Tibial nerve (tissue), 4 donors: Measurements from ENCODE around the gene RGS6. TPM values are rescaled to one million over a fixed set of nuclear protein-coding genes. Genes with fewer than 3 reads are reported as not detected.

Experiments
- DNase-seq, 2 donors: peaks; one replicate each; pipeline ENCODE4 v3.0.0-alpha.2; 2019; ENCODE audit warnings: low spot score in 2 of 2
- H3K27ac ChIP-seq, 4 donors: fragments of 200-600 bp; sonication (generic) in 3 of 4; one replicate each; pipeline ENCODE4 v1.5.1; 2017 to 2019; ENCODE audit warnings: mild to moderate bottlenecking in 1 of 4
- H3K27me3 ChIP-seq, 2 donors: fragments of 200-600 bp; sonication (generic) in 1 of 2; one replicate each; pipeline versions ENCODE4 v1.5.1 to v1.6.0; 2017 to 2019
- H3K36me3 ChIP-seq, 3 donors: fragments of 200-600 bp; sonication (generic); one replicate each; pipeline ENCODE4 v1.5.1; 2018 to 2019
- H3K4me1 ChIP-seq, 4 donors: fragments of 200-600 bp; sonication (generic) in 3 of 4; one replicate each; pipeline ENCODE4 v1.5.1; 2017 to 2019
- H3K4me3 ChIP-seq, 4 donors: fragments of 200-600 bp; sonication (generic) in 3 of 4; one replicate each; pipeline ENCODE4 v1.5.1; 2017 to 2019; ENCODE audit warnings: mild to moderate bottlenecking in 1 of 4, moderate library complexity in 1 of 4
- H3K9me3 ChIP-seq, 4 donors: fragments of 200-600 bp; sonication (generic) in 3 of 4; one replicate each; pipeline ENCODE4 v1.5.1; 2017 to 2019
- EP300 ChIP-seq, 2 donors: sonication (generic); formaldehyde crosslinking; IDR thresholded peaks; one replicate each; pipeline ENCODE4 v1.6.1; 2017; ENCODE audit warnings: antibody characterized with exemption in 2 of 2, mild to moderate bottlenecking in 1 of 2
- POLR2A ChIP-seq, 2 donors: fragments of 450-650 bp; IDR thresholded peaks; one replicate each; pipeline ENCODE4 v1.6.1; 2017; ENCODE audit warnings: antibody characterized with exemption in 2 of 2, mild to moderate bottlenecking in 2 of 2, moderate library complexity in 2 of 2
- WGBS, 2 donors: methylation state at CpG; one replicate each; pipeline ENCODE4 v1.1.5; 2018; 5-methylcytosine and 5-hydroxymethylcytosine counted together
- total RNA-seq, 4 donors: library from RNA; depleted of rRNA; stranded (reverse); fragments of >200 nt; gene quantifications; one replicate each; pipeline ENCODE4 v1.1.0, GENCODE V29; 2016
- TF ChIP-seq, protein P1 (sequence below), 5 experiments: fragments of 200-600 bp in 3 of 5; fragments of 450-650 bp in 2 of 5; sonication (generic) in 3 of 5; IDR thresholded peaks; one replicate each; pipeline ENCODE4 v1.5.1; 2016 to 2019; ENCODE audit warnings: antibody characterized with exemption in 5 of 5, mild to moderate bottlenecking in 3 of 5, moderate library complexity in 2 of 5

Gene RGS6
- total RNA-seq, 4 donors from 2014 or later = 43.5 to 67.2 (median 54.7) TPM

DNA sequence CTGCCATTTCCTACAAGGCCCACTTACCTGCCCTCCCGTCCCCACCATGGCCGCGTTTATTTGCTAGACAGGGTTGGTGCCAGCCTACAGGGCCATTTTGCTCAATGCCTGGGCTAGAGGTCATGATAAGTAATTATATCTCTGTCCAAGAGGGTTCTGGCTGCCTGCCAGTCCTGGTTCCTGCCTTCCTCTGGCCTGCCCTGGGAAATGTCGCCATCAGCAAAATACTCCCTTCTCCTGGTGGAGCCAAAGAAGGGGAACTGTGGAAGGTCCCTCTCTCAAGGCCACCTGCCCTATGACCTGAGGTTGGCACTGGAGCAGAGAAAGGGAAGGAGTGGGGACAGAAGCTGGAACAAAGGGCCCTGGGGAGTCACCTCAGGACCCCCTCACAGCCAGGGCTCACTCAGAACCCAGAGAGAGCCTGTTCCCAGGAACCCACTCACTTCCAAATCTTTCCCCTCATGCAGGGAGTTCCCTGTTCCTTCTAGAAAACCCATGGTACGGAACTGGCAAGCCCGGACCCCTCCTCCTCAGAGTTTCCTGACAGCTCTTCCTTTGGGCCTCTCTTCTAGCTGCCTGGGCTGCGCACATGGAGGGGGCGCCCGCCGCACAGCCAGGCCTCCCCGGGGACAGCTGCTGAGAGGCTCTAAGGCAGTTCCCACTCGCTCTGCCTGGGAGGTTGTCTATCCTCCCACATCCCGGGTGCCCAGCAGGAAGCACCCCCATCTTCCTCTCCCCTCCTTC is 681.2 kb downstream of the RGS6 start:
- WGBS, 2 donors = 58 to 60% methylated on average over 9 to 13 of the region's 13 CpGs
- Histone ChIP-seq H3K27me3 (no peaks in the 10 kb centered on the region), H3K36me3 (no peaks in the 10 kb centered on the region), H3K4me3 (no peak overlapping the region), H3K4me1 (peaks cover 0 to 52% (median 0%) of the 10 kb centered on the region in 4 donors), H3K27ac (no peak overlapping the region), H3K9me3 (no peaks in the 10 kb centered on the region)
- TF ChIP-seq, protein P1, sequence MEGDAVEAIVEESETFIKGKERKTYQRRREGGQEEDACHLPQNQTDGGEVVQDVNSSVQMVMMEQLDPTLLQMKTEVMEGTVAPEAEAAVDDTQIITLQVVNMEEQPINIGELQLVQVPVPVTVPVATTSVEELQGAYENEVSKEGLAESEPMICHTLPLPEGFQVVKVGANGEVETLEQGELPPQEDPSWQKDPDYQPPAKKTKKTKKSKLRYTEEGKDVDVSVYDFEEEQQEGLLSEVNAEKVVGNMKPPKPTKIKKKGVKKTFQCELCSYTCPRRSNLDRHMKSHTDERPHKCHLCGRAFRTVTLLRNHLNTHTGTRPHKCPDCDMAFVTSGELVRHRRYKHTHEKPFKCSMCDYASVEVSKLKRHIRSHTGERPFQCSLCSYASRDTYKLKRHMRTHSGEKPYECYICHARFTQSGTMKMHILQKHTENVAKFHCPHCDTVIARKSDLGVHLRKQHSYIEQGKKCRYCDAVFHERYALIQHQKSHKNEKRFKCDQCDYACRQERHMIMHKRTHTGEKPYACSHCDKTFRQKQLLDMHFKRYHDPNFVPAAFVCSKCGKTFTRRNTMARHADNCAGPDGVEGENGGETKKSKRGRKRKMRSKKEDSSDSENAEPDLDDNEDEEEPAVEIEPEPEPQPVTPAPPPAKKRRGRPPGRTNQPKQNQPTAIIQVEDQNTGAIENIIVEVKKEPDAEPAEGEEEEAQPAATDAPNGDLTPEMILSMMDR (IDR thresholded peaks at IDR 0.05) = no peak
- TF ChIP-seq POLR2A (IDR thresholded peaks at IDR 0.05) (no peak), EP300 (IDR thresholded peaks at IDR 0.05) (no peak)
- peak; percentile 60 to 61 for DNase-seq

GRCh38 chr14:72613975-72614319 is 681.7 kb downstream of the RGS6 start:
- H3K27ac ChIP-seq = no peak overlapping the region

DNA sequence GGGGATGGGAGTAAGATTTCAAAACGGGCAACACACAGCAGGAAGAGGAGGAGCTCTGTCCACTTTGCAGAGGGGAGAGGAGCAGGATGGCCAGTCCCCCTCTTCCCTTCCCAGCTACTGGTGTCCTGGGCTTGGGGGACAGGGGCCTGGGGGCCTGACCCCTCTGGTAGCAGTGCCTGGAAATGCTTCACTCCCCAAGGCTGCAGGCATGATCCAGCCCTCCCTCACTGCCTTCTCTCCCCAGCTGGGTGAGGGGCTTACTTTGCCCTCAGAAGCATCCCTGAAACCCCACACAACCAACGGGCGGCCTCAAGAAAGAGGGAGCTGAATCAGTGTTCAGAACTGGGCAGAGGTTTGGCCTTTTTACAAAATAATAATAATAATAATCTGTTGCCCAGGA is 682.1 kb downstream of the RGS6 start:
- Histone ChIP-seq H3K9me3 (no peaks in the 10 kb centered on the region), H3K27me3 (no peaks in the 10 kb centered on the region), H3K36me3 (no peaks in the 10 kb centered on the region), H3K4me1 (peaks cover 0 to 60% (median 0%) of the 10 kb centered on the region in 4 donors), H3K4me3 (no peak overlapping the region), H3K27ac (no peak overlapping the region)
- TF ChIP-seq EP300 (IDR thresholded peaks at IDR 0.05) = no peak
- TF ChIP-seq POLR2A (IDR thresholded peaks at IDR 0.05) = no peak
- TF ChIP-seq, protein P1 (IDR thresholded peaks at IDR 0.05) = no peak
- 61 to 84% methylated on average over 3 of the region's 3 CpGs for WGBS, 2 donors
- DNase-seq = no peak

More at GRCh38 chr14:72613975-72614319, 681.7 kb downstream of the RGS6 start:
- no peak overlapping the region for H3K4me3 ChIP-seq
- H3K36me3 ChIP-seq = no peaks in the 10 kb centered on the region
- no peaks in the 10 kb centered on the region for H3K9me3 ChIP-seq
- no peak for DNase-seq
- 80 to 100% methylated on average over 2 of the region's 2 CpGs for WGBS, 2 donors
- H3K4me1 ChIP-seq = peaks cover 0 to 57% (median 0%) of the 10 kb centered on the region in 4 donors
- H3K27me3 ChIP-seq = no peaks in the 10 kb centered on the region
- TF ChIP-seq EP300 (IDR thresholded peaks at IDR 0.05) = no peak
- TF ChIP-seq, protein P1 (IDR thresholded peaks at IDR 0.05) = no peak
- no peak for TF ChIP-seq POLR2A (IDR thresholded peaks at IDR 0.05)

- no peak for DNase-seq
- Histone ChIP-seq H3K4me3 (no peak overlapping the region), H3K9me3 (no peaks in the 10 kb centered on the region), H3K27ac (peak overlapping the region in 2 of 4 donors; percentile 25 to 56), H3K4me1 (peaks cover 0 to 60% (median 0%) of the 10 kb centered on the region in 4 donors), H3K27me3 (no peaks in the 10 kb centered on the region), H3K36me3 (no peaks in the 10 kb centered on the region)
- WGBS, 2 donors = 66 to 68% methylated on average over 11 of the region's 11 CpGs
- TF ChIP-seq EP300 (IDR thresholded peaks at IDR 0.05) (no peak), POLR2A (IDR thresholded peaks at IDR 0.05) (no peak)
- TF ChIP-seq, protein P1 (IDR thresholded peaks at IDR 0.05) = no peak
These were observed 682.7 kb downstream of the RGS6 start for GRCh38 chr14:72614891-72615415.

DNA sequence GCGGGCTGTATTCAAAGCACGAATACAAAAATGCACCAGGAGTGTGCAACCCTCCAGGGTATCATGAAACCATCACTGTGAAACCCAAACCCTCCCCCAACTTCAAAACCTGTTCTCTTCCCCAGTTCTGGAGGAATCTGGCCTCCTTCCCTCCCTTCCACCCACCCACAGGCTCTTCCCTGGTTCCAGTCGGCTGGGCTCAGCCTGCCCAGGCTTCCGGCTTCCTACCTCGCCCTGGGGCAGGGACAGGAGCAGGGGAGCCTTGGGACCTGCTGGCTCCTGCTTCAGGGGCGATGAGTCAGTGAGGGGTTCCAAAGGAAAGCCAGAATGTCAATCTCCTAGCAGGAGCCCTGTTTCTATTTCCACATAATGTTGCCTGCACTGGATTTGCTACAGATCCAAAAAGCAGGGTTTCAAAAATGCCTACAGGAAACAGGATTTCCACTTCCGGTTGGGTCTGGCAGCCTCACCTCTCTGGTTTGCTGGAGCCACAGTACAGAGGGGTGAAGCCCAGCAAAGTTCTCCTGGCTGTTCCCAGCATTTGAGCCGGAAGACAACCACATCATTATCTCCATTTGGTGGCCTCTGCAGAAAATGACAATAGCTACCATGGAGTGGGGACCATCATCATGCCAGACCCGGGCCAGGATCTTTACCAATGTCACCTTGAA is 683.4 kb downstream of the RGS6 start:
- H3K36me3 ChIP-seq = no peaks in the 10 kb centered on the region
- H3K9me3 ChIP-seq = no peaks in the 10 kb centered on the region
- 59 to 61% methylated on average over 9 of the region's 9 CpGs for WGBS, 2 donors
- peaks cover 0 to 60% (median 0%) of the 10 kb centered on the region in 4 donors for H3K4me1 ChIP-seq
- DNase-seq = no peak
- no peaks in the 10 kb centered on the region for H3K27me3 ChIP-seq
- TF ChIP-seq POLR2A (IDR thresholded peaks at IDR 0.05) (no peak), EP300 (IDR thresholded peaks at IDR 0.05) (no peak)
- TF ChIP-seq, protein P1 (IDR thresholded peaks at IDR 0.05) = no peak
- no peak overlapping the region for H3K4me3 ChIP-seq
- peak overlapping the region in 2 of 4 donors; percentile 25 to 56 for H3K27ac ChIP-seq
